ENCODE results near the gene SHQ1.

SHQ1 gene

GRCh38 chr3:72847751-72848702 lies at the start of gene SHQ1:
SHQ1 (minus strand) TSS chr3:72848445; CDS start chr3:72848340, 105 bp downstream.
- TF ChIP-seq CTCF (IDR thresholded peaks at IDR 0.05; ENCODE audit: low read length, missing control alignments) = no peak

GRCh38 chr3:72897758-72898007 lies 49.4 kb upstream of the SHQ1 start:
- no peak for TF ChIP-seq CTCF (IDR thresholded peaks at IDR 0.05; ENCODE audit: low read length, missing control alignments)
- H3K4me3 ChIP-seq (replicated peaks; ENCODE audit: low read depth, low read length) = no peak overlapping the region
- DNase-seq (ENCODE audit: low read depth) = no peak

More at GRCh38 chr3:72847751-72848702, at the start of gene SHQ1:
- peak; percentile 95 for DNase-seq (ENCODE audit: low read depth)
- peak within 1 kb of the TSS; percentile 99 for H3K4me3 ChIP-seq (replicated peaks; ENCODE audit: low read depth, low read length)

- TF ChIP-seq CTCF (IDR thresholded peaks at IDR 0.05; ENCODE audit: low read length, missing control alignments) = no peak
- peak; percentile 22 for DNase-seq (ENCODE audit: low read depth)
Observed at GRCh38 chr3:72896996-72897757, 48.9 kb upstream of the SHQ1 start.

GRCh38 chr3:72894976-72895552 lies 46.8 kb upstream of the SHQ1 start:
- TF ChIP-seq CTCF (IDR thresholded peaks at IDR 0.05; ENCODE audit: low read length, missing control alignments) = no peak
- no peak for DNase-seq (ENCODE audit: low read depth)
- H3K4me3 ChIP-seq (replicated peaks; ENCODE audit: low read depth, low read length) = no peak overlapping the region

More at GRCh38 chr3:72896996-72897757, 48.9 kb upstream of the SHQ1 start:
- H3K4me3 ChIP-seq (replicated peaks; ENCODE audit: low read depth, low read length) = no peak overlapping the region

DNA sequence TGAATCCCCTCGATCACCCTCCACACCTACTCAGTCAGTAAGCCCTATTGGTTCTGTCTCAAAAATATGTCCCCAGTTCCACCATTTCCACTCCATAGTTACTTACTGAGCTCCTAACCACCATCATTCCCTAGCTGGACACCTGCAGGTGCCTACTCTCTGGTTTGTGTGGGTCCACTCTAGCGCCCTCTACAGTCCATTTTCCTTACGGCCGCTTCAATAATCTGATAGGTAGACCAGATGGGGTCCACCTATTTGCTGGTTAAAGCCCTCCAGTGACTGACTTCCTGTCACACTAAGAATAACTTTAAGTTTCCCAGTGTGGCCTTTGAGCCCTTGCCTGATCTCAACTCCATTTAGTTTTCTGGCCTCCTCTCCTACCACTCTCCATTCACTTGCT lies 44.6 kb upstream of the SHQ1 start:
- peak; percentile 38 for DNase-seq (ENCODE audit: low read depth)
- TF ChIP-seq CTCF (IDR thresholded peaks at IDR 0.05; ENCODE audit: low read length, missing control alignments) = peak; percentile 41
- no peak overlapping the region for H3K4me3 ChIP-seq (replicated peaks; ENCODE audit: low read depth, low read length)

GRCh38 chr3:72892081-72892775 lies 44.0 kb upstream of the SHQ1 start:
- peak; percentile 95 for DNase-seq (ENCODE audit: low read depth)
- H3K4me3 ChIP-seq (replicated peaks; ENCODE audit: low read depth, low read length) = peak overlapping the region; percentile 79
- no peak for TF ChIP-seq CTCF (IDR thresholded peaks at IDR 0.05; ENCODE audit: low read length, missing control alignments)

Data from fibroblast of pulmonary artery (primary cell).